ENCODE data around the gene TRPV4.
A peak's percentile ranks its signal among the peaks of the same experiment; 100 is the strongest.
"Not testable (repeated sequence)": the region's sequence is repeated elsewhere in the genome, so short reads cannot be mapped to it uniquely, and the experiment has no call there.

Gene TRPV4

GRCh38 chr12:109833307-109834189, at the start of gene TRPV4:
TSS of gene TRPV4 (minus strand) at chr12:109833398. CDS start at chr12:109814796, 18,602 bp downstream.
- no peak for DNase-seq (ENCODE audit: low spot score)

GRCh38 chr12:109881752-109882151, 48.6 kb upstream of the TRPV4 start:
- no peak for DNase-seq (ENCODE audit: low spot score)

GRCh38 chr12:109880938-109881337, 47.7 kb upstream of the TRPV4 start:
- DNase-seq (ENCODE audit: low spot score) = no peak

GRCh38 chr12:109880043-109880931, 47.1 kb upstream of the TRPV4 start, which contains the start of gene GLTP:
TSS of gene GLTP (minus strand) at chr12:109880541. CDS start at chr12:109880374, 167 bp downstream.
- peak; percentile 88 for DNase-seq (ENCODE audit: low spot score)

- no peak for DNase-seq (ENCODE audit: low spot score)
Observed at GRCh38 chr12:109879351-109880042, 46.3 kb upstream of the TRPV4 start.

- DNase-seq (ENCODE audit: low spot score) = no peak
Observed at GRCh38 chr12:109878749-109879148, 45.6 kb upstream of the TRPV4 start.

GRCh38 chr12:109878247-109878625, 45.0 kb upstream of the TRPV4 start:
- no peak for DNase-seq (ENCODE audit: low spot score)

- DNase-seq (ENCODE audit: low spot score) = no peak
Observed at GRCh38 chr12:109877504-109878246, 44.5 kb upstream of the TRPV4 start.

- no peak for DNase-seq (ENCODE audit: low spot score)
Observed at GRCh38 chr12:109876406-109876805, 43.2 kb upstream of the TRPV4 start.

GRCh38 chr12:109875572-109876131, 42.5 kb upstream of the TRPV4 start:
- no peak for DNase-seq (ENCODE audit: low spot score)

- no peak for DNase-seq (ENCODE audit: low spot score)
Observed at GRCh38 chr12:109873653-109874052, 40.5 kb upstream of the TRPV4 start.

- DNase-seq (ENCODE audit: low spot score) = no peak
Observed at GRCh38 chr12:109871668-109872314, 38.6 kb upstream of the TRPV4 start.

GRCh38 chr12:109870648-109871047, 37.5 kb upstream of the TRPV4 start:
- no peak for DNase-seq (ENCODE audit: low spot score)

- no peak for DNase-seq (ENCODE audit: low spot score)
Observed at GRCh38 chr12:109868182-109869051, 35.2 kb upstream of the TRPV4 start.

- DNase-seq (ENCODE audit: low spot score) = no peak
Observed at GRCh38 chr12:109864916-109865315, 31.7 kb upstream of the TRPV4 start.

- DNase-seq (ENCODE audit: low spot score) = no peak
Observed at GRCh38 chr12:109863847-109864712, 30.9 kb upstream of the TRPV4 start.

GRCh38 chr12:109862491-109862890, 29.3 kb upstream of the TRPV4 start:
- DNase-seq (ENCODE audit: low spot score) = not testable (repeated sequence)

GRCh38 chr12:109861689-109862314, 28.6 kb upstream of the TRPV4 start:
- DNase-seq (ENCODE audit: low spot score) = no peak

All from hematopoietic multipotent progenitor cell treated with erythropoietin and hydrocortisone succinate and interleukin-3 and kit ligand, for 15 days (in vitro differentiated cells).